ENCODE data around the gene HES5. TPM values are rescaled to one million over a fixed set of nuclear protein-coding genes. Genes with fewer than 3 reads are reported as not detected.

Gene HES5
- total RNA-seq, 1 experiment from 2014 or later, result not detected

DNA sequence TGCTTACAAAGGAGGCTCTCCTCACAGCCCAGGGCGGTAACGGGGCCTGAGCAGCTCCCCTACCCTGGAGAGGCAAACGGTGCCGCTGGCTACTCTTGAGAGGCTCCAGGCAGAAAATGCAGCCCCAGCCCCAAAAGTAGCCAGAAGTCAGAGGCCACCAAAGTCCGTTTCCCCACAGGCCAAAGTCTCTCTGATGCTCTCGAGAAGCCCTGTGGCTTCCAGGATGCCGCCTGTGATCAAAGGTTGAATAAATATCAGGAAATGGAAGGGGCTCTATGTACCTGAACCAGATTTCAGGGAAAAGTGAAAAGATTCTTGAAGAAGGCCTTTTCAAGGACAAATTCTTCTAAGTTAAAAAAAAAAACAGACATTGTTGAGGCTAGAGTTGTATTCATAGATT, 7.8 kb downstream of the HES5 start:
- TF ChIP-seq, protein P1, sequence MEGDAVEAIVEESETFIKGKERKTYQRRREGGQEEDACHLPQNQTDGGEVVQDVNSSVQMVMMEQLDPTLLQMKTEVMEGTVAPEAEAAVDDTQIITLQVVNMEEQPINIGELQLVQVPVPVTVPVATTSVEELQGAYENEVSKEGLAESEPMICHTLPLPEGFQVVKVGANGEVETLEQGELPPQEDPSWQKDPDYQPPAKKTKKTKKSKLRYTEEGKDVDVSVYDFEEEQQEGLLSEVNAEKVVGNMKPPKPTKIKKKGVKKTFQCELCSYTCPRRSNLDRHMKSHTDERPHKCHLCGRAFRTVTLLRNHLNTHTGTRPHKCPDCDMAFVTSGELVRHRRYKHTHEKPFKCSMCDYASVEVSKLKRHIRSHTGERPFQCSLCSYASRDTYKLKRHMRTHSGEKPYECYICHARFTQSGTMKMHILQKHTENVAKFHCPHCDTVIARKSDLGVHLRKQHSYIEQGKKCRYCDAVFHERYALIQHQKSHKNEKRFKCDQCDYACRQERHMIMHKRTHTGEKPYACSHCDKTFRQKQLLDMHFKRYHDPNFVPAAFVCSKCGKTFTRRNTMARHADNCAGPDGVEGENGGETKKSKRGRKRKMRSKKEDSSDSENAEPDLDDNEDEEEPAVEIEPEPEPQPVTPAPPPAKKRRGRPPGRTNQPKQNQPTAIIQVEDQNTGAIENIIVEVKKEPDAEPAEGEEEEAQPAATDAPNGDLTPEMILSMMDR (conservative IDR thresholded peaks at IDR 0.05), result no peak
- no peak overlapping the region for H3K14ac ChIP-seq (ENCODE audit: insufficient read depth, low read length)
- peaks cover 2% of the 10 kb centered on the region; the same call in 1 of the 2 replicates for H3K4me1 ChIP-seq (ENCODE audit: insufficient read depth, low read length)
- no peak overlapping the region for H3K23ac ChIP-seq (ENCODE audit: insufficient read length, low read depth, low read length)
- Mint-ChIP-seq H3K36me3 (ENCODE audit: insufficient read depth in 1 of 3, low read depth in 3 of 3) (peaks cover 30 to 45% (median 30%) of the 10 kb centered on the region in 3 experiments), H3K4me3 (no peak overlapping the region), H3K27ac (no peak overlapping the region), H3K27me3 (ENCODE audit: low read depth) (peaks cover 6% of the 10 kb centered on the region), H3K9me3 (no peaks in the 10 kb centered on the region; a peak in 2 of 5 replicates), H3K4me1 (peaks cover 20 to 24% of the 10 kb centered on the region in 2 experiments)
- no peak overlapping the region for H3K18ac ChIP-seq (ENCODE audit: insufficient read length, low read depth, low read length)
- no peak overlapping the region for H3T11ph ChIP-seq (ENCODE audit: low read length)
- H3K4me2 ChIP-seq (ENCODE audit: insufficient read depth, insufficient read length, low read length), result no peak overlapping the region
- H3K9me3 ChIP-seq (ENCODE audit: control insufficient read depth, low read depth, low read length), result no peaks in the 10 kb centered on the region
- no peak overlapping the region for H3K9ac ChIP-seq (ENCODE audit: extremely low read depth, insufficient read length, low read length)
- H2AFZ ChIP-seq (ENCODE audit: low read length), result no peak overlapping the region
- no peak overlapping the region for H3K27ac ChIP-seq (ENCODE audit: insufficient read length, low read depth, low read length)
- no peaks in the 10 kb centered on the region for H4K20me1 ChIP-seq (ENCODE audit: control insufficient read depth, insufficient read depth, insufficient read length)
- WGBS (ENCODE audit: extremely low coverage, insufficient read length, low lambda C conversion rate), result no CpG with 5 or more reads among the region's 7 CpGs
- no peak overlapping the region for H2AK5ac ChIP-seq (ENCODE audit: insufficient read length, low read length)
- DNase-seq, result no peak
- H3K56ac ChIP-seq (ENCODE audit: insufficient read length, low read depth, low read length), result no peak overlapping the region
- H2BK15ac ChIP-seq (ENCODE audit: low read depth, low read length), result no peak overlapping the region
- no peak overlapping the region for H2BK20ac ChIP-seq (ENCODE audit: low read depth, low read length, poor library complexity, severe bottlenecking)
- peaks cover 25% of the 10 kb centered on the region; the same call in 1 of the 2 replicates for H3K79me2 ChIP-seq (ENCODE audit: insufficient read depth, low read length)
- H3K4ac ChIP-seq (ENCODE audit: low read depth, low read length), result no peak overlapping the region
- no peak overlapping the region for H2BK120ac ChIP-seq (ENCODE audit: low read depth, low read length, poor library complexity, severe bottlenecking)
- peaks cover 11% of the 10 kb centered on the region for H3K23me2 ChIP-seq (ENCODE audit: insufficient read length, low read depth, low read length, poor library complexity, severe bottlenecking)
- H3K79me1 ChIP-seq (ENCODE audit: insufficient read depth, low read depth, low read length, poor library complexity, severe bottlenecking), result peaks cover 16% of the 10 kb centered on the region
- H4K91ac ChIP-seq (ENCODE audit: insufficient read length, low read depth, low read length), result no peak overlapping the region
- no peak overlapping the region for H4K8ac ChIP-seq (replicated peaks; ENCODE audit: insufficient read length, low read depth, low read length)
- H3K27me3 ChIP-seq (ENCODE audit: insufficient read depth, low read length), result peaks cover 5% of the 10 kb centered on the region; the same call in 1 of the 2 replicates
- H2BK5ac ChIP-seq (ENCODE audit: insufficient read length, low read length), result no peak overlapping the region
- no peak overlapping the region for H2BK12ac ChIP-seq (ENCODE audit: insufficient read length, low read depth, low read length)
- no peak overlapping the region for H4K5ac ChIP-seq (ENCODE audit: insufficient read length, low read depth, low read length)
